IMR-90 (cell line): ENCODE results near the gene LHFPL3. TPM values are rescaled to one million over a fixed set of nuclear protein-coding genes. Genes with fewer than 3 reads are reported as not detected.

Source experiments
- ATAC-seq: fragments of 200-7000 bp; cut with Tn5 transposase; 2 replicates; pipeline ENCODE4 v1.9.1; 2020; ENCODE audit warnings: low read depth, mild to moderate bottlenecking, moderate library complexity
- BruUV-seq: library from RNA; stranded (reverse); fragments of 400-500 nt; replicated peaks from 2 replicates; lab custom pipeline; 2021; lab: Mats Ljungman, UMichigan
- CTCF ChIA-PET: fragments of 300-600 bp; formaldehyde crosslinking; extraction: SDS; loops from one replicate; lab custom pipeline; 2021; ENCODE audit warnings: antibody characterized with exemption; lab: Yijun Ruan, JAX
- POLR2A ChIA-PET: fragments of 300-600 bp; sonication (Branson Sonifier 250); formaldehyde crosslinking; loops from one replicate; lab custom pipeline; 2022; ENCODE audit warnings: antibody characterized with exemption; ENCODE audit not compliant: unreplicated experiment; lab: Charles Lee
- DNase-seq: peaks from one replicate; pipeline ENCODE4 v3.0.0; 2013
- H2AFZ ChIP-seq: replicated peaks from 2 replicates; pipeline ENCODE3; 2013; ENCODE audit warnings: low read length, mild to moderate bottlenecking; ENCODE audit not compliant: poor library complexity
- H2AK5ac ChIP-seq: 2 replicates; pipeline ENCODE4 v1.6.1; 2013; ENCODE audit warnings: low read depth, low read length, inconsistent platforms
- H2AK9ac ChIP-seq: replicated peaks from 2 replicates; pipeline ENCODE3; 2013; ENCODE audit warnings: mild to moderate bottlenecking, low read depth, low read length, moderate library complexity; ENCODE audit not compliant: poor library complexity
- H2BK120ac ChIP-seq: 2 replicates; pipeline ENCODE4 v1.6.1; 2013; ENCODE audit warnings: low read depth, low read length, inconsistent platforms
- H2BK15ac ChIP-seq: 3 replicates; pipeline ENCODE4 v1.6.1; 2013; ENCODE audit warnings: low read depth, low read length, inconsistent platforms
- H2BK20ac ChIP-seq: 2 replicates; pipeline ENCODE4 v1.6.1; 2013; ENCODE audit warnings: low read depth, mild to moderate bottlenecking, inconsistent platforms, low read length, moderate library complexity
- H2BK5ac ChIP-seq: 2 replicates; pipeline ENCODE4 v1.6.1; 2013; ENCODE audit warnings: mild to moderate bottlenecking, low read depth, low read length, inconsistent platforms; ENCODE audit not compliant: poor library complexity, severe bottlenecking
- H3K14ac ChIP-seq: replicated peaks from 2 replicates; pipeline ENCODE4 v1.6.1; 2013; ENCODE audit warnings: low read depth, low read length, inconsistent platforms
- H3K18ac ChIP-seq: 2 replicates; pipeline ENCODE4 v1.6.1; 2013; ENCODE audit warnings: low read depth, low read length, control low read depth
- H3K23ac ChIP-seq: 2 replicates; pipeline ENCODE4 v1.6.1; 2013; ENCODE audit warnings: low read depth, low read length, inconsistent platforms
- H3K27ac ChIP-seq: 2 replicates; pipeline ENCODE4 v1.5.1; 2013; ENCODE audit warnings: mild to moderate bottlenecking, control low read depth, low read length; ENCODE audit not compliant: insufficient read depth
- H3K27me3 ChIP-seq: 2 replicates; pipeline ENCODE4 v1.6.1; 2013; ENCODE audit warnings: low read length; ENCODE audit not compliant: control insufficient read depth, insufficient read depth
- H3K36me3 ChIP-seq: 2 replicates; pipeline ENCODE4 v1.6.1; 2013; ENCODE audit warnings: low read length, mixed read lengths; ENCODE audit not compliant: control insufficient read depth, insufficient read depth
- H3K4ac ChIP-seq: 2 replicates; pipeline ENCODE4 v1.6.1; 2013; ENCODE audit warnings: low read depth, low read length, inconsistent platforms
- H3K4me1 ChIP-seq: 2 replicates; pipeline ENCODE4 v1.6.1; 2013; ENCODE audit warnings: low read length, mixed read lengths; ENCODE audit not compliant: control insufficient read depth, insufficient read depth
- H3K4me2 ChIP-seq: 2 replicates; pipeline ENCODE4 v1.6.1; 2013; ENCODE audit warnings: low read depth, mild to moderate bottlenecking, control low read depth, low read length, moderate library complexity
- H3K4me3 ChIP-seq: 2 replicates; pipeline ENCODE4 v1.5.1; 2013; ENCODE audit warnings: low read depth, mild to moderate bottlenecking, control low read depth, low read length, moderate library complexity; ENCODE audit not compliant: insufficient read depth
- H3K56ac ChIP-seq: 2 replicates; pipeline ENCODE4 v1.6.1; 2013; ENCODE audit warnings: low read length, inconsistent platforms; ENCODE audit not compliant: insufficient read depth; ENCODE audit errors: extremely low read depth
- H3K79me1 ChIP-seq, 2 experiments: 2 replicates each; pipeline ENCODE4 v1.6.1; 2013; ENCODE audit warnings: low read length in 2 of 2, inconsistent platforms in 1 of 2, low read depth in 1 of 2
- H3K9ac ChIP-seq: 2 replicates; pipeline ENCODE4 v1.6.1; 2013; ENCODE audit warnings: low read depth, low read length, control low read depth
- H3K9me1 ChIP-seq: 2 replicates; pipeline ENCODE4 v1.6.1; 2013; ENCODE audit warnings: low read length, inconsistent platforms; ENCODE audit not compliant: insufficient read depth
- H3K9me3 ChIP-seq: 2 replicates; pipeline ENCODE4 v1.6.1; 2013; ENCODE audit warnings: low read length; ENCODE audit not compliant: control insufficient read depth, insufficient read depth
- H4K20me1 ChIP-seq: 2 replicates; pipeline ENCODE4 v1.6.1; 2013; ENCODE audit warnings: low read length, inconsistent platforms; ENCODE audit not compliant: insufficient read depth
- H4K5ac ChIP-seq: 2 replicates; pipeline ENCODE4 v1.6.1; 2013; ENCODE audit warnings: mild to moderate bottlenecking, low read depth, low read length, control low read depth
- H4K8ac ChIP-seq, 2 experiments: 2 replicates each; pipeline ENCODE4 v1.6.1; 2013; ENCODE audit warnings: low read depth in 2 of 2, low read length in 2 of 2, control low read depth in 1 of 2, inconsistent platforms in 1 of 2
- H4K91ac ChIP-seq: 2 replicates; pipeline ENCODE4 v1.6.1; 2013; ENCODE audit warnings: low read depth, low read length, inconsistent platforms; ENCODE audit not compliant: insufficient read depth
- CHD1 ChIP-seq: IDR thresholded peaks from 2 replicates; pipeline ENCODE4 v1.6.1; 2012; ENCODE audit warnings: low read depth, low read length, improper control_type of control experiment
- FOS ChIP-seq: fragments of 150-350 bp; IDR thresholded peaks from 2 replicates; pipeline ENCODE4 v1.6.1; 2016; ENCODE audit warnings: low read depth, low read length
- MAZ ChIP-seq: IDR thresholded peaks from 2 replicates; pipeline ENCODE4 v1.6.1; 2012; ENCODE audit warnings: low read depth, mild to moderate bottlenecking, low read length, improper control_type of control experiment, moderate library complexity, borderline replicate concordance
- MXI1 ChIP-seq: IDR thresholded peaks from 2 replicates; pipeline ENCODE4 v1.6.1; 2012; ENCODE audit warnings: low read depth, mild to moderate bottlenecking, low read length, moderate library complexity, borderline replicate concordance
- POLR2A ChIP-seq: IDR thresholded peaks from 2 replicates; pipeline ENCODE4 v1.6.1; 2012; ENCODE audit warnings: mild to moderate bottlenecking, low read depth, low read length
- RAD21 ChIP-seq: IDR thresholded peaks from 2 replicates; pipeline ENCODE4 v1.6.1; 2012; ENCODE audit warnings: low read length, improper control_type of control experiment
- RCOR1 ChIP-seq: IDR thresholded peaks from 2 replicates; pipeline ENCODE4 v1.6.1; 2012; ENCODE audit warnings: mild to moderate bottlenecking, low read length, improper control_type of control experiment; ENCODE audit not compliant: insufficient replicate concordance
- SMC3 ChIP-seq: fragments of 150-350 bp; IDR thresholded peaks from 2 replicates; pipeline ENCODE4 v1.6.1; 2016; ENCODE audit warnings: low read depth, mild to moderate bottlenecking, antibody characterized with exemption, low read length, moderate library complexity
- WGBS, 2 experiments: methylation state at CpG; one replicate each; pipeline versions ENCODE4 v1.1.5 to v1.1.7; 2013; ENCODE audit warnings: missing lambda C conversion rate in 2 of 2; ENCODE audit not compliant: insufficient read length in 1 of 2; ENCODE audit errors: extremely low coverage in 2 of 2; 5-methylcytosine and 5-hydroxymethylcytosine counted together
- dilution Hi-C: fragments of 300-500 bp; cut with HindIII; formaldehyde crosslinking; loops from one replicate; pipeline ENCODE4 v1.14.3; 2018; ENCODE audit warnings: low sequenced_read_pairs; ENCODE audit not compliant: unreplicated experiment
- in situ Hi-C: fragments of 300-500 bp; cut with MboI; formaldehyde crosslinking; loops from 3 replicates; pipeline ENCODE4 v1.14.3; 2019; ENCODE audit warnings: low sequenced_read_pairs, inconsistent platforms, mixed read lengths
- intact Hi-C: fragments of 100-400 bp; cut with micrococcal nuclease; formaldehyde crosslinking; loops from 2 replicates; pipeline ENCODE4 v1.10.0; 2022
- polyA plus RNA-seq, 3 experiments: library from polyadenylated mRNA; depleted of rRNA; stranded (reverse); fragments of >200 nt; gene quantifications; 2 replicates each; pipeline ENCODE4 v1.2.3, GENCODE V29; 2012; ENCODE audit warnings: low replicate concordance in 1 of 3
- total RNA-seq: library from RNA; depleted of rRNA; stranded (reverse); fragments of >200 nt; gene quantifications from 2 replicates; pipeline ENCODE4 v1.2.3, GENCODE V29; 2012
- TF ChIP-seq, protein P1 (sequence below): conservative IDR thresholded peaks from 2 replicates; pipeline ENCODE4 v1.5.1; 2012; ENCODE audit warnings: mild to moderate bottlenecking, low read depth, low read length, improper control_type of control experiment
- TF ChIP-seq, protein P2 (sequence below): fragments of 150-350 bp; IDR thresholded peaks from 2 replicates; pipeline ENCODE4 v1.6.1; 2016; ENCODE audit warnings: low read depth, mild to moderate bottlenecking, low read length, moderate library complexity, borderline replicate concordance

LHFPL3 gene
- total and polyA plus RNA-seq, 2 of the 4 experiments (the other 2 are of a cell fraction) = not detected

DNA sequence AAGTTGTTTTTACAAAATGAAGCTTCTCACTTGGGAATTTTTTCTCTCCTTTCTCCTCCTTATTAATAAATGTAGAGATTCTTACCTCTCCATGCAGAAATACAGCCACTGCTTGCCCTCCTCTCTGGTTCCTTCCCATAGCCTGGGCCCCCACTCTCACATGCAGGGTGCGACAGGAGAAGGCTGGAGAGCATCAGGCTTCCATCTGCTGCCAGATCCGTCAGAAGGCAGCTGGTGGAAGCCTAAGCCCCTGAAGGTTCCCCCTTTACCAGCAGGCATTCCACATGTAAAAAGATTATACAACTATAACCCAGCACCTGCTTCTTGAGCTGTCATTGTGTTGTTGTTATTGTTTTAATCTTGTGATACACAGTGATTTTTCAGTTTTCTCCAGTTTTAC is 314.2 kb downstream of the LHFPL3 start:
- Histone ChIP-seq H3K4me3 (no peak overlapping the region), H3K9ac (no peak overlapping the region), H2BK15ac (no peak overlapping the region), H4K5ac (no peak overlapping the region), H2BK20ac (no peak overlapping the region), H3K79me1 (no peaks in the 10 kb centered on the region), H3K9me3 (no peaks in the 10 kb centered on the region), H3K23ac (no peak overlapping the region), H2AK5ac (no peak overlapping the region), H2BK5ac (no peak overlapping the region), H3K56ac (no peak overlapping the region), H3K4ac (no peak overlapping the region), H3K9me1 (no peaks in the 10 kb centered on the region), H2AFZ (no peak overlapping the region), H4K8ac (no peak overlapping the region), H3K4me1 (no peaks in the 10 kb centered on the region), H3K36me3 (no peaks in the 10 kb centered on the region), H4K91ac (no peak overlapping the region), H2AK9ac (no peak overlapping the region), H3K27me3 (no peaks in the 10 kb centered on the region), H3K18ac (no peak overlapping the region), H3K14ac (no peak overlapping the region), H4K20me1 (no peaks in the 10 kb centered on the region), H3K4me2 (no peak overlapping the region), H2BK120ac (no peak overlapping the region), H3K27ac (no peak overlapping the region)
- no CpG with 5 or more reads among the region's 2 CpGs for WGBS, 2 experiments
- CTCF ChIA-PET = interaction anchor here (0.6 to 1.8 kb wide), 4 partner anchors 13 to 946 kb away, joined by 3 to 5 read pairs (median 4); no protein-coding TSS in a partner anchor
- intact Hi-C loops (loop anchor here (5.0 kb wide), 2 partner anchors 205 to 275 kb away; no protein-coding TSS in a partner anchor), dilution Hi-C loops (no loop called here), in situ Hi-C loops (no loop called here)
- DNase-seq (no peak), ATAC-seq (no peak)
- TF ChIP-seq, protein P1, sequence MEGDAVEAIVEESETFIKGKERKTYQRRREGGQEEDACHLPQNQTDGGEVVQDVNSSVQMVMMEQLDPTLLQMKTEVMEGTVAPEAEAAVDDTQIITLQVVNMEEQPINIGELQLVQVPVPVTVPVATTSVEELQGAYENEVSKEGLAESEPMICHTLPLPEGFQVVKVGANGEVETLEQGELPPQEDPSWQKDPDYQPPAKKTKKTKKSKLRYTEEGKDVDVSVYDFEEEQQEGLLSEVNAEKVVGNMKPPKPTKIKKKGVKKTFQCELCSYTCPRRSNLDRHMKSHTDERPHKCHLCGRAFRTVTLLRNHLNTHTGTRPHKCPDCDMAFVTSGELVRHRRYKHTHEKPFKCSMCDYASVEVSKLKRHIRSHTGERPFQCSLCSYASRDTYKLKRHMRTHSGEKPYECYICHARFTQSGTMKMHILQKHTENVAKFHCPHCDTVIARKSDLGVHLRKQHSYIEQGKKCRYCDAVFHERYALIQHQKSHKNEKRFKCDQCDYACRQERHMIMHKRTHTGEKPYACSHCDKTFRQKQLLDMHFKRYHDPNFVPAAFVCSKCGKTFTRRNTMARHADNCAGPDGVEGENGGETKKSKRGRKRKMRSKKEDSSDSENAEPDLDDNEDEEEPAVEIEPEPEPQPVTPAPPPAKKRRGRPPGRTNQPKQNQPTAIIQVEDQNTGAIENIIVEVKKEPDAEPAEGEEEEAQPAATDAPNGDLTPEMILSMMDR = no peak
- TF ChIP-seq MXI1 = no peak
- TF ChIP-seq FOS = no peak
- no peak for TF ChIP-seq RAD21
- TF ChIP-seq CHD1 = no peak
- TF ChIP-seq SMC3 = no peak
- TF ChIP-seq, protein P2, sequence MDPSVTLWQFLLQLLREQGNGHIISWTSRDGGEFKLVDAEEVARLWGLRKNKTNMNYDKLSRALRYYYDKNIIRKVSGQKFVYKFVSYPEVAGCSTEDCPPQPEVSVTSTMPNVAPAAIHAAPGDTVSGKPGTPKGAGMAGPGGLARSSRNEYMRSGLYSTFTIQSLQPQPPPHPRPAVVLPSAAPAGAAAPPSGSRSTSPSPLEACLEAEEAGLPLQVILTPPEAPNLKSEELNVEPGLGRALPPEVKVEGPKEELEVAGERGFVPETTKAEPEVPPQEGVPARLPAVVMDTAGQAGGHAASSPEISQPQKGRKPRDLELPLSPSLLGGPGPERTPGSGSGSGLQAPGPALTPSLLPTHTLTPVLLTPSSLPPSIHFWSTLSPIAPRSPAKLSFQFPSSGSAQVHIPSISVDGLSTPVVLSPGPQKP = no peak
- no peak for TF ChIP-seq POLR2A
- no peak for TF ChIP-seq RCOR1
- no peak for TF ChIP-seq MAZ
- POLR2A ChIA-PET = no interaction called here
- BruUV-seq = no TSS peak
